Measurements from ENCODE around the gene CXCL3.

DNA sequence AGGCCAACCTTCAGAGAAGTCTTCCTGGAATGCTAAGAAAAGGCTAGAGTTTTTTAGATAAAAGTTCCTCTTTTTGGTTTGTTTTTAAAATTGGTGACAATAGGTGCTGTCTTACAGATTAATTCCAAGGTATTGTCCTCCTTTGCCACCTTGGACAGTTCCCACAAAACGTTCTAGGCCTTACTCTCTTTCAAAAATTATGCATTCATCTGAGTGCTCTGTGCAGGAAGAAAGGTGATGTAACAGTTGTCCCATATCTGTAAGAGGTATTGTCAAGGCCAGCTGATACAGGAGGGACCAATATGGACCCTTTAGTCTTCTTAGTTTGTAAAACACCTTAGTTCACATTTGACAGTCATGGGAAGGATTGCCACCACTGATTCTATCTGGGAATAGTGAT is 24.2 kb downstream of the CXCL3 start:
- TF ChIP-seq, protein P1, sequence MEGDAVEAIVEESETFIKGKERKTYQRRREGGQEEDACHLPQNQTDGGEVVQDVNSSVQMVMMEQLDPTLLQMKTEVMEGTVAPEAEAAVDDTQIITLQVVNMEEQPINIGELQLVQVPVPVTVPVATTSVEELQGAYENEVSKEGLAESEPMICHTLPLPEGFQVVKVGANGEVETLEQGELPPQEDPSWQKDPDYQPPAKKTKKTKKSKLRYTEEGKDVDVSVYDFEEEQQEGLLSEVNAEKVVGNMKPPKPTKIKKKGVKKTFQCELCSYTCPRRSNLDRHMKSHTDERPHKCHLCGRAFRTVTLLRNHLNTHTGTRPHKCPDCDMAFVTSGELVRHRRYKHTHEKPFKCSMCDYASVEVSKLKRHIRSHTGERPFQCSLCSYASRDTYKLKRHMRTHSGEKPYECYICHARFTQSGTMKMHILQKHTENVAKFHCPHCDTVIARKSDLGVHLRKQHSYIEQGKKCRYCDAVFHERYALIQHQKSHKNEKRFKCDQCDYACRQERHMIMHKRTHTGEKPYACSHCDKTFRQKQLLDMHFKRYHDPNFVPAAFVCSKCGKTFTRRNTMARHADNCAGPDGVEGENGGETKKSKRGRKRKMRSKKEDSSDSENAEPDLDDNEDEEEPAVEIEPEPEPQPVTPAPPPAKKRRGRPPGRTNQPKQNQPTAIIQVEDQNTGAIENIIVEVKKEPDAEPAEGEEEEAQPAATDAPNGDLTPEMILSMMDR (conservative IDR thresholded peaks at IDR 0.05; ENCODE audit: low read length), result no peak
- no peak for TF ChIP-seq EZH2phosphoT487 (IDR thresholded peaks at IDR 0.05; ENCODE audit: borderline replicate concordance, low read depth, low read length)
